Thyroid gland (tissue), 4 donors: ENCODE measurements around the gene SLC2A9.

ENCODE experiments used
- CTCF ChIP-seq, 6 experiments: fragments of 200-600 bp in 3 of 6; fragments of 450-650 bp in 3 of 6; sonication (generic) in 3 of 6; IDR thresholded peaks; one replicate each; pipeline ENCODE4 v1.5.1; 2016 to 2019; ENCODE audit warnings: antibody characterized with exemption in 6 of 6, mild to moderate bottlenecking in 2 of 6, inconsistent platforms in 1 of 6, moderate library complexity in 1 of 6
- POLR2A ChIP-seq, 2 donors: fragments of 450-650 bp; IDR thresholded peaks; one replicate each; pipeline ENCODE4 v1.6.1; 2017; ENCODE audit warnings: antibody characterized with exemption in 2 of 2, mild to moderate bottlenecking in 2 of 2, moderate library complexity in 1 of 2

DNA sequence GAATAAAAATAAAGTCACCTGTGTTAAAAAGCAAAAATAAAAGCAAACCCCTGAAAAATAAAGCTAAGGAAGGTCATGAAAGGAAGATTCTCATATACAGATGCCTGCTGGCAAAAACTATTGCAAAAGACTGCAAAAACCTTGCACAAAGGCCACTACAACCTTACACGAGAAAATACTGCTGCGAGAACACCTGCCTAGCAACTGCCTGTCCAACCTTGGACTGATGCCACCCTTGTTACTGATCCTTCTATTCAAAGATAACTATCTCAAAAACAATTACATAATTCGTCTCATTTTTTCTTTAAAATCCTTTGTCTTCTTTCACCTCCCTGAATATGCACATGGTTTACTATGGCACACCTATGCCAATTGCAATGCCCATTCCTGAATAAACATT is 49.6 kb downstream of the SLC2A9 start:
- TF ChIP-seq CTCF (IDR thresholded peaks at IDR 0.05) (no peak), POLR2A (IDR thresholded peaks at IDR 0.05) (no peak)
